Measurements from ENCODE around the gene MSGN1.

MSGN1 gene, protein sequence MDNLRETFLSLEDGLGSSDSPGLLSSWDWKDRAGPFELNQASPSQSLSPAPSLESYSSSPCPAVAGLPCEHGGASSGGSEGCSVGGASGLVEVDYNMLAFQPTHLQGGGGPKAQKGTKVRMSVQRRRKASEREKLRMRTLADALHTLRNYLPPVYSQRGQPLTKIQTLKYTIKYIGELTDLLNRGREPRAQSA

DNA sequence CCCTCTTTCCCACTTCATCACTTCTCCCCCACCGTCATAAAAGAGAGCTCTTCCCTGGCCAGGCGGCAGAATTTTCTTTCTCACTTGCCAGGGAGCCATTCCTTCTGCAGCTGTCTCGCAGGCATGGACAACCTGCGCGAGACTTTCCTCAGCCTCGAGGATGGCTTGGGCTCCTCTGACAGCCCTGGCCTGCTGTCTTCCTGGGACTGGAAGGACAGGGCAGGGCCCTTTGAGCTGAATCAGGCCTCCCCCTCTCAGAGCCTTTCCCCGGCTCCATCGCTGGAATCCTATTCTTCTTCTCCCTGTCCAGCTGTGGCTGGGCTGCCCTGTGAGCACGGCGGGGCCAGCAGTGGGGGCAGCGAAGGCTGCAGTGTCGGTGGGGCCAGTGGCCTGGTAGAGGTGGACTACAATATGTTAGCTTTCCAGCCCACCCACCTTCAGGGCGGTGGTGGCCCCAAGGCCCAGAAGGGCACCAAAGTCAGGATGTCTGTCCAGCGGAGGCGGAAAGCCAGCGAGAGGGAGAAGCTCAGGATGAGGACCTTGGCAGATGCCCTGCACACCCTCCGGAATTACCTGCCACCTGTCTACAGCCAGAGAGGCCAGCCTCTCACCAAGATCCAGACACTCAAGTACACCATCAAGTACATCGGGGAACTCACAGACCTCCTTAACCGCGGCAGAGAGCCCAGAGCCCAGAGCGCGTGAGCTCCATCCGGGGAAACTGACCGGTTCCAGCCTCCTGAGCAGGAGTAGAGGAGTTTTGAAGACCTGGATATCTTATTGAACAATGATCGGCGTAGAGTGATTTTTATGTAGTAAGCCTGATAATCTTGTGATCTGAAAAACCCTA, at the start of gene MSGN1:
Gene MSGN1, plus strand, starts transcription at position 65 of the 850 bp plus-strand sequence. Its CDS starts 59 bp downstream, at position 124.
- no peak for DNase-seq

DNA sequence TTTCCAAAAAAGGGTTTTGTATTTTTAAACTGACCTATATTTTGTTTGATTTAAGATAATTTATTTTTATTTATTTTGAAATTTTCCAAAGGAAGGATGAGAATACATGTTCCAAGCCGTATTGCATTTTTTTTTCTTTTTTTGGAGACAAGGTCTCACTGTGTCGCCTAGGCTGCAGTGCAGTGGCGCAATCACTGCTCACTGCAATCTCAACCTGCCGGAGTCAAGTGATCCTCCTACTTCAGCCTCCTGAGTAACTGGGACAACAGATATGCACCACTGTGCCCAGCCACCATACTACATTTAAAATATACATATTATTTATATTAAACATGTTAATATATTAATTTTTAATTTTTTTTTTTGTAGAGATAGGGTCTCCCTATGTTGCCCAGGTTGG, 47.4 kb upstream of the MSGN1 start:
- DNase-seq, result no peak

DNA sequence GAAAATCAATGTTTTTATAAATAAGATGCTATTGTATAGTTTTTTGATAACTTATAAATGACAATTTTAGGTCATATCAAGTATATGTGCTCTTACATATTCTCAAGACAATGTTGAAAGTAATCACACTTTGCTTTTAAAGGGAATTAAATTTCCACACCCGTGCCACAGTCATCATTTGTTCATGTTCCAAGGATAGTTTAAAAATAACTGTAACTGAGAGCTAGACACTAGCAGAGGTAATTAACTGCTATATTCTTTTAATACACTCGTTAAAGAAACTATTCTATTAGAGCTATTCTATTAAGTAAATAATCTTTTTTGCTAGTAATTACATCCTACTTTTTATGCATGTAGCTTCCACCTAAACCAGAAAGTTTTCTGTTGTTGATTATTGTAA, 44.3 kb upstream of the MSGN1 start:
- no peak for DNase-seq

DNA sequence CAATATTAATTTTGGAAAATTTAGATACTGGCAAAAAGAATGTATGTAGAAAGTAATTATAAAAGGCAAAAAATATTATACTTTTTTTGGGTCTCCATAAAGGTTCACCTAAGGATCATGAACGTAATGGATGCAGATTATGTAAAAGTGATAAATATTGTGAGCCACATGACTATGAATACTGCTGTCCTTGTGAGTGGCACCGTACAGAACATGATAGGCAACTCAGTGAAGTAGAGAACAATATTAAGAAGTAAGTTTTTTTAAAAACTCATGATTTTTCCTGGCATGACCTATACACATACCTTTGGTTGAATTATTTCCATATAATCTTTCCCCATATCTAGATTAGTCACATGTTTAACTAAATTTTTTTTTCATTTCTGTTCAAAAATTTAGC, 43.7 kb upstream of the MSGN1 start:
- no peak for DNase-seq

DNA sequence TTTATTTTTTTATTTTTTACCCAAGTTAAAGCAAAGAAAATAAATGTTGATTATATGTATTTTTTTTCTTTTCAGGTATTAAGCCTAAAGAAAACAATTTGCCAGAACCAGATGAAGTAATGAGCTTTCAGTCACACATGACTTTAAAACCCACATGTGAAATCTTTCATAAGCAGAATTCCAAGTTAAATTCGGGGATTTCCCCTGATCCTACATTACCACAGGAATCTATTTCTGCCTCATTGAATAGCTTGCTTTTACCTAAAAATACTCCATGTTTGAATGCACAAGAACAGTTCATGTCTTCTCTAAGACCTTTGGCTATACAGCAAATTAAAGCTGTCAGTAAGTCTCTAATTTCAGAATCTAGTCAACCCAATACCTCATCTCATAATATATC, 35.7 kb upstream of the MSGN1 start:
- no peak for DNase-seq

DNA sequence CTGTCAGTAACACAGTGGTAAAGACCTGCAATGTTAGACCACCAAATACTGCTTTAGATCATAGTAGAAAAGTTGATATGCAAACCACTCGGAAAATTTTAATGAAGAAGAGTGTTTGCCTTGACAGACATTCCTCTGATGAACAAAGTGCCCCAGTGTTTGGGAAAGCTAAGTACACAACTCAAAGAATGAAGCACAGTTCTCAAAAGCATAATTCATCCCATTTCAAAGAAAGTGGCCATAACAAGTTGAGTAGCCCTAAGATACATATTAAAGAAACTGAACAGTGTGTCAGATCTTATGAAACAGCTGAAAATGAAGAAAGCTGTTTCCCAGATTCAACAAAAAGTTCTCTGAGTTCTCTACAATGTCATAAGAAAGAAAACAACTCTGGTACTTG, 34.8 kb upstream of the MSGN1 start:
- DNase-seq, result no peak

DNA sequence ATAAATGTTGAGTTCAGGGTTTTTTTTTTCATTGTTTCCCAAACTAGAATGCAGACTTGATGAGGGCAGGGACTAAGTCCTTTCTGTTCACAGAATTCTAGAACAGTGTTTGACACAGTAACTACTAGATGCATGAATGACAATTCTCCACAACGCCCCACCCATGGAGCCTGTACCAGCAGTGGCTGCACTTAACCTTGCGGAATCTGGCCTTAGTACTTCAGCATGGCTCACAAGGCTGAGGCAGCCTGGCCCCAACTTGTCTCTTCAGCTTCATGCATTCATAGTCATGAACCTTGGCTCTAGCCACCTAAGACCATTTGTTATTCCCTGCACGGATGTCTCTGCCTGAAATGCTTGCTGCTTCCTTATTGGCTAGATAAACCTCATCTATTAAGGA, 29.5 kb upstream of the MSGN1 start:
- DNase-seq, result no peak

DNA sequence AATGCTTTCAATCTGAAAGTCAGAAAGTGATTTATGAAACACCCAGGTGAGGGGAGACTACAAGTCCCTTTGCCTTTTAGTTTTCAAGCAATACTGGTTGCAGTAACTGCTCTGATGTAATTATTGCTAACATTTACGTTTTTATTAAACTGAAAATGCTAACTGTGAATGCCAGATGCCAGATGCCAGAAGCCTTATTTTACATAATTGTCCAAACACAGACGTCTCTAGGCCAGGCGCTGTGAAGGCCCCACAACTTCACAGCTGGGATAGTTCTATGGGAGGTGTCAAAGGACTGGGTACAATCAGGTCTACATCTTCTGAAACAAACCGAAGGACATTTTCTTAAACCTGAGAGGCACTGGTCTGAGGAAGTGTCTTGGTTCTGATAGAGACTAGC, 27.5 kb upstream of the MSGN1 start:
- no peak for DNase-seq

DNA sequence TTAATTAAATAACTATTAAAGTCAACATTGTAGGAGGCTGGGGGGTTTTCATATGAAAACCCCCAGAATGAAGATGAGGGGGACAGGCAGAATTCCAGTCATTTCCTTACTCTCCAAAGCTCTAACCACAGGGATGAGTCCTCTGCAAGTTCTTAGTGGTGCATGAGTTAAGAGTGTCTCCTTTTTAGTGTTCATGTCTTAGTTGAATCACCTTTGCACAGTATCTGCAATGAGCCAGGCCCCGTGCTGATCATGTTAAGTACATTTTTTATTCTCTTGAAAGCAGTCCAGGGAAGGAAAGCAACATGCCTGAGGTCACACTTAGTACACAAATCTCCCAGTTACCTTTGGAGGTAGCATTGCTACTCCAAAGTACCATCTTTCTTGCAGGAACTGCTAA, 25.7 kb upstream of the MSGN1 start:
- DNase-seq, result no peak

DNA sequence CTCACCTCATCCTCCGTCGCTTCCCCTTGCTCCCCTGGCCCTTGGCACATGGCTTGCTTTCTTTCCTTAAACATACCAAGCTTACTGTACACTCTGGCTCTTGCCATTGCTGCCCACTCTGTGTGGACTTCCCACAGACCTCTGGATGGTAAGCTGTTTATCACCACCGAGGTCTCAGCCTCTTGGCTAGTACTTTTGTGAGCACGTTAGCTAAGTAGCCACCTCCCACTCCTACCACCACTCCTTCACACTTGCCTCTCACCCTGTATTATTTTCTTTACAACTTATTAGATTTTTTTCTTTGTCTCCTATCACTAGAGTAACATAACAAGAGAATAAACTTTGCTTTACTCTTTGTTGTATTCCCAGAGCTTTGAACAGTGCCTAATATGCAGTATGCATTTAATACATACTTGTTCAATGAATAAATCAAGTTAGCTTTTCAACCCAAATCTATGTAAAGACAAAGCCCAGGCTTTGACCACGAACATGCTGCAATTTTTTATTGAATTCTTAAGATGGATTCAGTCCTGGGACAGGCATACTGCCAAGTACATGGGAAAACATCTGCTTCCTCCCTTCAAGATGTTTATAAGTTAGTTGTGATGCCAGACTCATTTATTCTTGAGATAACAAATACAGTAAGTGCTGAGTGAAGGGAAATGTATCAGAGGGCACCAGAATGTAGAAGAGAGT, 25.0 kb upstream of the MSGN1 start:
- DNase-seq, result no peak

DNA sequence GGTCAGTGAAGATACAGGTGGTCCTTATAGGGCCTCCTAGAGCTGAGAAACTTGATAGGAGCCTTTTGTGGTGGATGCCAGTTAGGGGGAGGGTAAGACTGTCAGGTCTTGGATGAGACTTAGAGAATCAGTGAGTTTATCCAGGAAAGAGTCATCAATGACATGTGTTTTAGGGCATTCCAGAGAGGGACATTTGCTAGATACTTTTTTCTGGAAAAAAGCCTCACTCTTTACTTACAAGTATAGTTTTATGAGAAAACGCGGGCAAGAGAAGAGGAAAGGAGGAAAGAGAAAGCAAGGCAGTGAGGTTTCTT, 24.5 kb upstream of the MSGN1 start:
- no peak for DNase-seq

DNA sequence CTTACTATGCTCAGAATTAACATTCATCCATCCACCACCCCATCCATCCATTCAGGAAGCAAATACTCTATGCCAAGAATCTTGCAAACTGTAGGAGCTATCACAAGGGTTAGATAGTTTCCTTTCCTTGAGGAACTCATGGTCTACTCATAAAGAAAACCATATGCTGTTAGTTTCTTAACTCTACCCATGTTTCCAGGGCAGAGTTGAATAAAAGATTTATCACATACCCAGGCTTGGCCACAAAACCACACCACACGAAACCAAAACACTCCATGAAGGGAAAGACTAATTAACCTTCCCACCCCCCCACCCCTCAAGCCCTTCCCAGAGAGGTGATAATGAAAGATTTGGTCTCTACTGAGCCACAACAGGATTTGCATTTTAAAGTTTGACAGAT, 23.7 kb upstream of the MSGN1 start:
- no peak for DNase-seq

DNA sequence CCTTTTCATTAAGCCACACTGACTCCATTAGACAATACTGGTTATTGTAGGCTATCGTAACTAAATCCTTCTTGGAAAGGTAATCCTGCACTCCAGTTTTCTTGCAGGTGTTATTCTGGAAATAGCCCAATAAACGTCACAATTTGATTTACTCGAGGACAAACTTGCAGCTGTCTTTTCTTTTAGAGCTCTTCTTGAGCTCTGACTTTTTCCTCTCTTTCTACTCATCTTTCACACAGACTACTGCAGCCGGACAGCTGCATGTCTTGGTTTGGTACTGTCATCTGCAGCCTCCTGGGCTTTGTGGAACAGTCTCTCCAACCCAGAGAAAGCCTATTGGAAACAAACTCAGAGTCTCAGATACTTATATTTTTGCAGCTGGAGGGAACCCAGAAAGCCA, 23.0 kb upstream of the MSGN1 start:
- no peak for DNase-seq

DNA sequence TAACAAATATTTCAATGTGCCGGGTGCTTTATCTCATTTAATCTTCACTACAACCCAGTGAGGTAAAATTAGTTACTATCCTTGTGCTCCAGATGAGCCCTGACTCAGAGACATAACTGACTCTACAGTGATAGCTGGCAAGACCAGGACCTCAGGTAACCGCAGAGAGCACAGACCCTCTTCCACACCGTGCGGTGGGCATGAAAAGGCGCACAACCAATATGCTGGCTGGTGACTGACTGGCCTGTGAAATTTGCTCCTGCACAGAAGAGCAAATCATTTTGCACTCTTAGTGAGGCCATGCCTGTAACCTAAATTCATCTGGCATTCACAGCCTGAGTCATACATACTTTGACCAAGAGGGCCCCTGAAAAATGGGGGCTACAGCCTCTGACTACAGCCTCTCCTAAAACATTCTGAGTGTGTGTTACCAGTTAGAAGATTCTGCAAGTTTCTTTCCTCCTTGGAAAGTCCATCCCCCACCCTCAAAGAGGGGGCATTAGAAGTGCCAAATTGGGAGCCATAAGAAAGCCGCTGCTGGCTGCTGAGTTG, 22.4 kb upstream of the MSGN1 start:
- no peak for DNase-seq

DNA sequence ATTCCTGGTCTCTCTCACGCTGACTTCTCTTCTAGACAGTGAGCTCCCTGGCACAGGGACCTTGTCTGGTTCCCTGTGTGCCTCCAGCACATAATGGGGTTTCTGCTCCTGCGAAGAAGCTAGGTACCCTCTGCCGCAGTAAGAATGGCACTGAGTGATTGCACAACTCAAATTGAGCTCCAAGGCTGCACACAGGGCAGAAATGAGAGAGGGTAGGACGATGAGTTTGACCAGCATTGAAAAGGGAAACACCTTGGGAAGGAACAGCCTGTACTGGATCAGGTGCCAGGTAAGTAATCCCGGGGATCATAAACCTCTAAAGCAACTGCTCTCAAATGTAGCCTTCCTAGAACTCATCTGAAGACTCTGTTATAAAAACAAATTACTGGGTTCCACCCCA, 21.0 kb upstream of the MSGN1 start:
- no peak for DNase-seq

DNA sequence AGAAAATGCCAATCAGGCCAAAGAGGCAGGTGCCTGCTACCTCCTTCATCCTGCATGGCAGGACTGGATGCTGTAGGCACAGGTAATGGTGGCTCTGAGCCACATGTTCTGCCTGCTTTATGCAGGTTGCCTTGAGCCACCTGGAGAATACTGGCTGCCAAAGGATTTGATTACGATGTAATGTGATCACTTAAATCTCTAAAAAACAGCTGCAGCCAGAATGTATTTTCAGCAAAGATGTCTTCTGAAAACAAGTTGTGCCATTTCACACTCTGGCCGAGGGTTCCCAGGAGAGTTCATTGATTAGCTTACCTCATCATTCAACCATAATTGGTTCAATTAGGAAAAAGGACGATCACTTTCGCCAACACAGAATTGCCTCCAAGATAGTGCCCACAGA, 17.9 kb upstream of the MSGN1 start:
- DNase-seq, result no peak

DNA sequence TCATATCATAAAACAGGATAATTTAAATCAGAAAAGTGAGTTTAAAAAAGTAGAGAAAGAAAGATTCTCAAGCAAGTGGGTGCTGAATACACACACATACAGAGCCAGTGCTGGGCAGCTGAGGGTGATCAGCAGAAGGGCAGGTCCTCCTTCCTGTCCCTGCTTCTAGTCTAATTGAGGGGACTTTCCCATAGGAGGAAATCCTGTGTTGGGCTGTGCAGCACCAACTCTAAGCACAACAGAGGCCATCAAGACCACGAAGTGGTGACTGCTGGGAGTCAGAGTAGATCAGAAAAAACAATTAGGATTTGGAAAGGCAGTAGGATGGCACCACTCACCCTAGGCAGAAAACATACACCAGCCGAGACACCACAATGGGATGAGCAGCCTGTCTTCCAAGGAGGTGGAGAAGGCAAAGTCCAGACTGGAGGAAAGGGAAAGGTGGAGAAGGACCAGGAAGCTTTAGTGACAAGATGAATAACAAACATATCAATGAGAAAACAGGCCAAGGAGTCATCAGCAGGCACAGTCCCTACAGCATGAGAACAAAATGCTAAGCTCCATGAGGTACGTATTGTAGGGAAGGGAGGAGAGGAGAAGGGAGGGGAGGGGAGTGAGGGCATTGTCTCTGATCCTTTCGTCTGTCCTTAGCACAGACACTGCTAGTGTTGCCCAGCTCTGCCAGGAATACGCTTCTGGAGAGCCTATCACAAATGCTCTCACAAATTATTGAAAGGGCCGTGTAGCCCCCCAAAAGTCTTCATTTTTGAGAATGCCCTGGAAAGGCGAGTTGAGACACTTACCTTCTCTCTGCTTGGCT, 16.7 kb upstream of the MSGN1 start:
- DNase-seq, result no peak

DNA sequence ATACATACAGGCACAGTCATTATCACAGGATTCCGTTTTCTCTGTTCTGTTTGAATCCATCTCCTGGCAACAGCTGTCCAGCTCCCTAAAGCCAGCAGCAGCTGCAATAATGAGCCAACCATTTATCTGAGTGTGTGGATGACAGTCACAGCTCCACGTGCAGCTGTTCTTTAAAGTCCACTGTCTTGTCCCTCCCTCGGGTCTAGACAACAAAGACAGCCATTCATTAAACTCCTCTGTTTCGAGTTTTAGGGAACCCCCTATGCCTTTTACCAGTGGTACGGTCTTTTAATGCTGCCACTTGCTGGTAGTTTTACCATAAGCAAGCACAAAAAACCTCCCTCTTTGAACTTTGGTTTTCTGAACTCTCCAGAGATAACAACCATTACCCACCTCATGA, 16.0 kb upstream of the MSGN1 start:
- DNase-seq, result peak; percentile 48

DNA sequence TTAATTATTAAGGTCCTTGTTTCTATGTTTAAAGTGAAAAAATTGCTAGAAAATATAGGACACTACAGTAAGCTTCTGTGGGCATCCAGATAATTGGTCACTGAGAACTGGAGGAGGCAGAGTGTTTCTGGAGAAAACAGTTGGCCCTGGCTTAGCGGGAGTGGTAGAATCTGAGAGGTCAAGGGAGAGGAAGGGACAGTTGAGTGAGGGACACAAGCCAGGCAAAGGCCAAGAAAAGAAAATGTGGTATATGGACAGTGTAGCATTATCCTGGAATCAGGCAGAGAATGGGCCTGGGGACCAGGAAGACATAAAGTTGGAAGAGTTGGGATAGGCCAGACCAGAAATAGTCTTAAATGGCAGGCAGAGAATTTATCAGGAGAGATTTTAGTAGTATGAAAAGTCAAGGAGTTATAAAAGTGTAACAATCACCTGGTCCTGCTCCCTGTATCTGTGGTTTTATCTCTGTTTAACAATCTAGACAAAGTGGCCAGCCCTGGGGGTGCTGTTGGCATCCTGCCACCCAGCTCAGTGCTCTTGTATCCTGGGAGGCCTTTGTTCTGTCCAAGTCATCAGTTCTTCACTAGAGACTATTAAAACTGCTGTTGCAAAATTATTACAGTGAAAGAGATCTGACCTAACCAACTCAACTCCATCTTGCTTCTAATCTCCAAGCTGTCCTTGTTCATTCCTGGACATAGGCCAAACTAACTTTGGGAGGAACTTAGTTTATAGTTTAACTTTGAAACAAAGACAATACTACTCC, 15.4 kb upstream of the MSGN1 start:
- DNase-seq, result no peak

DNA sequence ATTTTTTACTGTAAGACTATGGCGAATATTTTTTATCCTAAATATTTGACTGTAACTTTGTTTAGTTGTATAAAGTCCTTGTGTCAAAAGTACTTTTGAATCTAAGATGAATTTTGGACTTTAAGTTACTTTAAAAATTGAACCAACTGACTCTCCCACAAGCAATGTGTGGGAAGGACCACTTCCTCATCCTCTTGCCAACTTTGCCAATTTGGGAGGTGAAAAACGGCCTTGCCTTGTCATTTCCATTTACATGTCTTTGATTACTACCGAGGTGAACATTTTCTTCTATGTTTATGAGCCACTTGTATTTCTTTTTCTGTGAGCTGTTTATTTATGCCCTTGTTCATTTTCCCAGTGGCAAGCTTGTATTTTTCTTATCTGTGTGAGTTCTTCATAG, 12.8 kb upstream of the MSGN1 start:
- no peak for DNase-seq

DNA sequence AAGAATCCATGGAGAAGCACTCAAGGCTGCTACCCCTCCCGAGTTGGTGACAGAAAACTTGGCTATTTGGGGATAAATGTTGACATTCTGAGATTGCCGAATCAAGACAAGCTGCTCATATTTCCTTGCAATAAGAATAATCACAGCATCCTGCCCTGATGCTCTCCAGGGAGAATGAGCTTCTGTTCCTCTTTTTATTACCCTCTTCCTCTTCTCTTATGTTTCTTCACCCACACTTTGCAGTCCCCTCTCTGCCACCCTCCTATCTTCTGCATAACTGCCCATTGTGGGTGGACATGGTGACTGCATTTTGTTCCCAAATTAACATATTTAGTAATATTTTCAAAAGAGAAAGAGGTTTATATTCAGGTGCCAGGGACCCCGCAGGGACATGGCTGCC, 11.9 kb upstream of the MSGN1 start:
- DNase-seq, result no peak

DNA sequence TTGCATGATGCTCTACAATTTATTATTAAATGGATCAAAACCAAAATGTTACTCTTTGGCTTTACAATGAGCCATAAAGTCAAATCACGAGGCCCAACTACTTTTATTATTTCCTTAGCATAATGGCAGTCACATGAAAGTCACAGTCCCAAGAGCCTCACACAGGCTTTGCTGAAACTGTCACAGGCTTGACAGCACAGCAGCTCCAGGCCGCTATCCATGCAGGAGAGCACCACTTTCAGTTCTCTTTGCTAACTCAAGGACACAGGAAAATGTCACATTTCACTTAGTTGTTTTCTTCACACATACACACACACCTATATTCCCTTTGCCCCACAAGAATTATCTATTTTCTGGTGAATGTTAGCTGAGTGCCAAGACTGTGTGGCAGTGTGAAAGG, 11.1 kb upstream of the MSGN1 start:
- no peak for DNase-seq

All from NCI-H774 (cell line).